ENCODE measurements around the gene COL5A1.

The COL5A1 gene

DNA sequence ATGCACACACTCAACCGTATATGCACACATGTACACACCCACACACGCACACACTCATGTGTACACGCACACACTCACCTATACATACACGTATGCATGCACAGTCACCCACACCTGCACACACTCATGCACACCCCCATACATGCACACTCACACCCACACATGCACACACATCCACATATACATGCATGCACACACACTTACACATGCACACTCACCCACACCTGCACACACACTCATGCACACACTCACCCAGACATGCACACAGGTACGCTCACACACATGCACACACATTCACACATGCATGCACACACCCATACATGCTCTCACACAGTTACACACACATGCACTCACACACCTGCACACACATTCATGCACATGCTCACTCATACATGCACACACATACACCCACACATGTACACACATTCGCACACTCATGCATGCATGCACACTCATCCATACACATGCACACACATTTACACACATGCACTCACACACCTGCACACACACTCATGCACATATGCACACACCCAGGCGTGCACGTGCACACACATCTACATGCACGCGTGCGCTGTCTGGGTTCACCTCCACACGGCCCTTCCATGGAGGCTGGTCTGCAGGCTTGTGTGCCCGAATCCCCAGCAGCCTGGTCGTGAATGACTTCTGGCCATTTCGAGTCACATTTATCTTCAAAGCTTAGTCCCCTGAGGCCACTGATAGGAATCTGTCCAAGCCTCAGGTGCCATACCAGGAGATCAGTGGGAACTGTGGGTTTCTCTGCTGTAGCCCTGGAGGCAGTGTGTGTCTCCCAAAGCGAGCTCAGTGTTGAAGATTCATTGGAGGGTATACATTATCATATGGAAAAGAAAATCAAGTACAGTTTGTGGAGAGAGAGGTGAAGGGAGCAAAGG lies 103.0 kb downstream of the COL5A1 start:
- no peak for DNase-seq (ENCODE audit: low read depth)
- TF ChIP-seq CTCF (conservative IDR thresholded peaks at IDR 0.05; ENCODE audit: control insufficient read depth, insufficient read depth, low read depth, low read length) = no peak
- H3K4me3 ChIP-seq (ENCODE audit: control insufficient read depth, low read depth, low read length) = no peak overlapping the region

- H3K4me3 ChIP-seq (ENCODE audit: control insufficient read depth, low read depth, low read length) = no peak overlapping the region
- no peak for DNase-seq (ENCODE audit: low read depth)
- no peak for TF ChIP-seq CTCF (conservative IDR thresholded peaks at IDR 0.05; ENCODE audit: control insufficient read depth, insufficient read depth, low read depth, low read length)
These were observed 106.4 kb downstream of the COL5A1 start for GRCh38 chr9:134747951-134748489.

DNA sequence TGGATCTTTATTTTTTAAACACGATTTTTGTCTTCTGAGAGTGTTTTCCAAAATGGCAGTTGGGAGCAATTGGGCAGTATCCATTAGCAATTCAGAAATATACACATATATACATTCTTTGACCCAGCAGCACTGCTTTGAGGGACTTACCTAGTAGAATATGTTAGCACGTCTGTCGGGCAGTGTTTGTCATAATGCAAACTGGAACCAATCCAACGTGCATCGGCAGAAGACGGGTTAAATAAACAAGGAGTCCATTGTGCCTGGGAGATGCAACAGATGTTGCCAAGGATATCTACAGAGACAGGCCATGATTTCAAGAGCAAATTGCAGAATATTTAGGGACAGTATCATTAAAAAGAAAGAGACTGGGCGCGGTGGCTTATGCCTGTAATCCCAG lies 107.0 kb downstream of the COL5A1 start:
- no peak overlapping the region for H3K4me3 ChIP-seq (ENCODE audit: control insufficient read depth, low read depth, low read length)
- TF ChIP-seq CTCF (conservative IDR thresholded peaks at IDR 0.05; ENCODE audit: control insufficient read depth, insufficient read depth, low read depth, low read length) = no peak
- DNase-seq (ENCODE audit: low read depth) = no peak

DNA sequence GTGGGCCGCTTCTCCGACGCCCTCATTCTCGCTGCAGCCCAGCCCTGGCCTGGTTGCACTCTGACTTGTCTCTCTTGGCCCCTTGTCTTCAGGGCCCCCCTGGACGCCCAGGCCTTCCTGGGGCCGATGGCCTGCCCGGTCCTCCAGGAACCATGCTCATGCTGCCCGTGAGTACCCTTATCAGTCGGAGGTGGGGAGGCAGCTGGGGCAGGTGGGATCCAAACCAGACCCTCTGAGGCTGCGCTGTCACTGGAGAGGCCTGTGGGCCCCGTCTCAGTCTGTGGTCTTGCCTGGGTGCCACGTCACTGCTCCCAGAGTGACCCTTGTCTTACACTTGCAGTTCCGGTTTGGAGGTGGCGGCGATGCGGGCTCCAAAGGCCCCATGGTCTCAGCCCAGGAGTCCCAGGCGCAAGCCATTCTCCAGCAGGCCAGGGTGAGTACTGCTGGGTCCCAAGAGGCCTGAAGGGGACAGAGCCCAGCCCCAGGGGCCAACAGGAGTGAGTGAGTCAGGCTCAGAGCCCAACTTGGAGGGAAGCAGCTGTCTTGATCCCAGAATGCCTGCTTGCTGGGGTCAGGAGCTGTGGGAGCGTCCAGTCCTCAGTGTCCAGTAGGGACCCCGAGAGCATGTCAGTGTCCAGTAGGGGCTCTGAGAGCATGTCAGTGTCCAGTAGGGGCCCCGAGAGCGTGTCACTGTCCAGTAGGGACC lies 109.0 kb downstream of the COL5A1 start:
- TF ChIP-seq CTCF (conservative IDR thresholded peaks at IDR 0.05; ENCODE audit: control insufficient read depth, insufficient read depth, low read depth, low read length) = no peak
- H3K4me3 ChIP-seq (ENCODE audit: control insufficient read depth, low read depth, low read length) = no peak overlapping the region
- DNase-seq (ENCODE audit: low read depth) = no peak

DNA sequence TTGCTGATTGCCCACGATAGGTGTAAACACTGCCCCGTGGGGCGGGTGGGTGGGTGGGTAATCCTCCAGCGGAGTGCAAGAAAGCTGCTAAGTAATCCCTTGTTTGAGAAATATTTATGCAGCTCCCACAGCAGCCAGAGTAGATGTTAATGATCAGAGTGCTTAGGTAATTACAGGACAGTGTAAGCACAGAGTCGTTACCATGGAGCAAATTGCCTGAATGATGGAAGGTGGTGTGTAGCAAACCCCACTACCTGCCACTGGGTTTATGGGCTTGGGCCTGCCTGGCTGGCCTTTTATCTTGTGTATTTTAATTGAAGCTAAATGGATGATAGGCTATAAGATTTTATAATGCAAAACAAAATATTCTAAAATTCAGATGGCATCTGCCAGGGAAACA lies 110.0 kb downstream of the COL5A1 start:
- no peak for TF ChIP-seq CTCF (conservative IDR thresholded peaks at IDR 0.05; ENCODE audit: control insufficient read depth, insufficient read depth, low read depth, low read length)
- no peak for DNase-seq (ENCODE audit: low read depth)
- H3K4me3 ChIP-seq (ENCODE audit: control insufficient read depth, low read depth, low read length) = no peak overlapping the region

DNA sequence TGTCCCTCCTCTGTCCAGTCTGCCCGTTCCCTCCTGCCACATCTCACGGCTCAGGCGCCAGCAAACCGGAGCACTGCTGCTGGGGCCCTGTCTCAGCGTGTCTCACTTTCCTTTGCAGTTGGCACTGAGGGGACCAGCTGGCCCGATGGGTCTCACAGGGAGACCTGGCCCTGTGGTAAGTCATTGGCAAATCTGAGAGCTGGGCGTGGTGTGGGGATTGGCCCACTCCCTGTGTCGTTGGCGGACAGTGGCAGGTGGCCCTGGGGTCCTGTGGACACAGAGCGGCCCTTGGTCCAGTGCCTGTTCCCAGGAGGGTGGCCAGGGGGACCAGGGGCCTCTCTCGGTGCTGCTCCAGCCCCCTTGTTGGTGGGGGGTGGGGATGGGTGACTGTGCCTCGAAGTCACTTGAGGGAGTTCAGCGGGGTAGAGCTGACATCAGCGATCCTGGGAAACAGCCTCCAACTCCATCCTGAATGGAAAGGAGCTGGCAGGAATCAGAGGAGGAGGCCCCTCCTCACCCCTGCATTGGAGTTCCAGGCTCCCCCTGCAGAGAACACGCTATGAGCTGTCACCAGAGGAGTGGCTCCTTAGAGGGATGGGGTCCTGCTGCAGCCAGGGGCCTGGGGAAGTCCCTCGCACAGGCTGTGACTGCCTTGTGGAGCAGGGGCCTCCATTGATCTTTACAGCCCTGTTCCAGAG lies 111.0 kb downstream of the COL5A1 start:
- TF ChIP-seq CTCF (conservative IDR thresholded peaks at IDR 0.05; ENCODE audit: control insufficient read depth, insufficient read depth, low read depth, low read length) = no peak
- H3K4me3 ChIP-seq (ENCODE audit: control insufficient read depth, low read depth, low read length) = no peak overlapping the region
- no peak for DNase-seq (ENCODE audit: low read depth)
